NCI-H510A (cell line): ENCODE results near the gene LILRB5.
"Not testable (repeated sequence)": the region's sequence is repeated elsewhere in the genome, so short reads cannot be mapped to it uniquely, and the experiment has no call there.

ENCODE experiments used
- DNase-seq: peaks from one replicate; lab custom pipeline; 2025; lab: John Stamatoyannopoulos, UW

LILRB5 gene

GRCh38 chr19:54257116-54257480, at the start of gene LILRB5:
LILRB5 (minus strand) TSS chr19:54257273; CDS start chr19:54257193, 80 bp downstream.
- DNase-seq, result no peak

GRCh38 chr19:54305141-54305540, 48.1 kb upstream of the LILRB5 start:
- no peak for DNase-seq

GRCh38 chr19:54302257-54302656, 45.2 kb upstream of the LILRB5 start:
- DNase-seq, result no peak

- no peak for DNase-seq
These were observed 42.4 kb upstream of the LILRB5 start for GRCh38 chr19:54299515-54299914.

GRCh38 chr19:54299126-54299498, 42.0 kb upstream of the LILRB5 start:
- DNase-seq, result no peak

- DNase-seq, result no peak
These were observed 41.5 kb upstream of the LILRB5 start for GRCh38 chr19:54298357-54299125.

GRCh38 chr19:54297759-54298305, 40.8 kb upstream of the LILRB5 start:
- DNase-seq, result no peak

- no peak for DNase-seq
These were observed 37.5 kb upstream of the LILRB5 start for GRCh38 chr19:54294539-54294938.

GRCh38 chr19:54289160-54289559, 32.1 kb upstream of the LILRB5 start:
- DNase-seq, result not testable (repeated sequence)

GRCh38 chr19:54287456-54287855, 30.4 kb upstream of the LILRB5 start:
- DNase-seq, result no peak

- not testable (repeated sequence) for DNase-seq
These were observed 29.2 kb upstream of the LILRB5 start for GRCh38 chr19:54286283-54286682.

- DNase-seq, result not testable (repeated sequence)
These were observed 28.5 kb upstream of the LILRB5 start for GRCh38 chr19:54285427-54286056.

- DNase-seq, result no peak
These were observed 25.8 kb upstream of the LILRB5 start for GRCh38 chr19:54282686-54283470.

- DNase-seq, result not testable (repeated sequence)
These were observed 24.6 kb upstream of the LILRB5 start for GRCh38 chr19:54281729-54282075.

GRCh38 chr19:54281007-54281728, 24.1 kb upstream of the LILRB5 start, which contains the start of gene LILRB2:
LILRB2 (minus strand) TSS chr19:54281110; CDS start chr19:54280496, 614 bp downstream.
- DNase-seq, result no peak

GRCh38 chr19:54280441-54280840, 23.4 kb upstream of the LILRB5 start:
- not testable (repeated sequence) for DNase-seq

GRCh38 chr19:54280025-54280424, 23.0 kb upstream of the LILRB5 start:
- DNase-seq, result not testable (repeated sequence)

- no peak for DNase-seq
These were observed 22.4 kb upstream of the LILRB5 start for GRCh38 chr19:54279406-54279962.

- DNase-seq, result not testable (repeated sequence)
These were observed 21.6 kb upstream of the LILRB5 start for GRCh38 chr19:54278571-54279195.

GRCh38 chr19:54278056-54278455, 21.0 kb upstream of the LILRB5 start:
- DNase-seq, result not testable (repeated sequence)

GRCh38 chr19:54277111-54277615, 20.1 kb upstream of the LILRB5 start:
- DNase-seq, result not testable (repeated sequence)
